ENCODE results near the gene SLC39A7.

DNA sequence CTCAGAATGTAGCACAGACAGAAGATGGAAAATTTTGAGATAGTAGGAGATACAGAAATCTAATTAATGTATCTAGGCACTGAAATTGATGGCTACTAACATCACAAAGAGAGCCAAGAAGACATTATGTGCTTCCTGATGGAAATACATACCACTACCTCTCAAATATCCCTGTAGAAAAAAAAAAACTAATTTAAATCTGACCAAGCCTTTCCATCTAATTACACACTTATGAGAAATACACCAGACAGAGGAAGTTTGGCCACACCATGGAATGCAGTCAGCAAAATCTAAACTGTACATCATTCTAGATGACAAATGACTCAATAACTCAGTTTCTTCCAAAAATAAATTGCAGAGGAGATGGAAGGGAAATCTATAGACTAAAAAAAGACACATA, 52.1 kb downstream of the SLC39A7 start:
- TF ChIP-seq MYC (IDR thresholded peaks at IDR 0.05; ENCODE audit: borderline replicate concordance, low read length), result no peak
- TF ChIP-seq JUNB (IDR thresholded peaks at IDR 0.05), result no peak
- no peak for TF ChIP-seq EHMT2 (IDR thresholded peaks at IDR 0.05; ENCODE audit: low read depth)
- no peak for TF ChIP-seq EP300 (IDR thresholded peaks at IDR 0.05)
- TF ChIP-seq, protein P1, sequence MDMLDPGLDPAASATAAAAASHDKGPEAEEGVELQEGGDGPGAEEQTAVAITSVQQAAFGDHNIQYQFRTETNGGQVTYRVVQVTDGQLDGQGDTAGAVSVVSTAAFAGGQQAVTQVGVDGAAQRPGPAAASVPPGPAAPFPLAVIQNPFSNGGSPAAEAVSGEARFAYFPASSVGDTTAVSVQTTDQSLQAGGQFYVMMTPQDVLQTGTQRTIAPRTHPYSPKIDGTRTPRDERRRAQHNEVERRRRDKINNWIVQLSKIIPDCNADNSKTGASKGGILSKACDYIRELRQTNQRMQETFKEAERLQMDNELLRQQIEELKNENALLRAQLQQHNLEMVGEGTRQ (IDR thresholded peaks at IDR 0.05), result no peak
- TF ChIP-seq, protein P2, sequence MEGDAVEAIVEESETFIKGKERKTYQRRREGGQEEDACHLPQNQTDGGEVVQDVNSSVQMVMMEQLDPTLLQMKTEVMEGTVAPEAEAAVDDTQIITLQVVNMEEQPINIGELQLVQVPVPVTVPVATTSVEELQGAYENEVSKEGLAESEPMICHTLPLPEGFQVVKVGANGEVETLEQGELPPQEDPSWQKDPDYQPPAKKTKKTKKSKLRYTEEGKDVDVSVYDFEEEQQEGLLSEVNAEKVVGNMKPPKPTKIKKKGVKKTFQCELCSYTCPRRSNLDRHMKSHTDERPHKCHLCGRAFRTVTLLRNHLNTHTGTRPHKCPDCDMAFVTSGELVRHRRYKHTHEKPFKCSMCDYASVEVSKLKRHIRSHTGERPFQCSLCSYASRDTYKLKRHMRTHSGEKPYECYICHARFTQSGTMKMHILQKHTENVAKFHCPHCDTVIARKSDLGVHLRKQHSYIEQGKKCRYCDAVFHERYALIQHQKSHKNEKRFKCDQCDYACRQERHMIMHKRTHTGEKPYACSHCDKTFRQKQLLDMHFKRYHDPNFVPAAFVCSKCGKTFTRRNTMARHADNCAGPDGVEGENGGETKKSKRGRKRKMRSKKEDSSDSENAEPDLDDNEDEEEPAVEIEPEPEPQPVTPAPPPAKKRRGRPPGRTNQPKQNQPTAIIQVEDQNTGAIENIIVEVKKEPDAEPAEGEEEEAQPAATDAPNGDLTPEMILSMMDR (IDR thresholded peaks at IDR 0.05), result no peak
- TF ChIP-seq POLR2A (IDR thresholded peaks at IDR 0.05; ENCODE audit: low read length), result no peak
- TF ChIP-seq, protein P3, sequence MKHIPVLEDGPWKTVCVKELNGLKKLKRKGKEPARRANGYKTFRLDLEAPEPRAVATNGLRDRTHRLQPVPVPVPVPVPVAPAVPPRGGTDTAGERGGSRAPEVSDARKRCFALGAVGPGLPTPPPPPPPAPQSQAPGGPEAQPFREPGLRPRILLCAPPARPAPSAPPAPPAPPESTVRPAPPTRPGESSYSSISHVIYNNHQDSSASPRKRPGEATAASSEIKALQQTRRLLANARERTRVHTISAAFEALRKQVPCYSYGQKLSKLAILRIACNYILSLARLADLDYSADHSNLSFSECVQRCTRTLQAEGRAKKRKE (CRISPR knock-in tag; IDR thresholded peaks at IDR 0.05; ENCODE audit: low read depth), result no peak
- no peak for TF ChIP-seq NFE2L2 (conservative IDR thresholded peaks at IDR 0.05; ENCODE audit: low read length)
- TF ChIP-seq SMC3 (IDR thresholded peaks at IDR 0.05), result no peak
- TF ChIP-seq RCOR1 (IDR thresholded peaks at IDR 0.05; ENCODE audit: low read depth, low read length), result no peak
